Amniotic stem cell (primary cell): ENCODE measurements around the gene MFAP2.
"Not testable (repeated sequence)": the region's sequence is repeated elsewhere in the genome, so short reads cannot be mapped to it uniquely, and the experiment has no call there.

Experiments used
- DNase-seq: peaks from one replicate; lab custom pipeline; 2025; lab: John Stamatoyannopoulos, UW

MFAP2 gene

DNA sequence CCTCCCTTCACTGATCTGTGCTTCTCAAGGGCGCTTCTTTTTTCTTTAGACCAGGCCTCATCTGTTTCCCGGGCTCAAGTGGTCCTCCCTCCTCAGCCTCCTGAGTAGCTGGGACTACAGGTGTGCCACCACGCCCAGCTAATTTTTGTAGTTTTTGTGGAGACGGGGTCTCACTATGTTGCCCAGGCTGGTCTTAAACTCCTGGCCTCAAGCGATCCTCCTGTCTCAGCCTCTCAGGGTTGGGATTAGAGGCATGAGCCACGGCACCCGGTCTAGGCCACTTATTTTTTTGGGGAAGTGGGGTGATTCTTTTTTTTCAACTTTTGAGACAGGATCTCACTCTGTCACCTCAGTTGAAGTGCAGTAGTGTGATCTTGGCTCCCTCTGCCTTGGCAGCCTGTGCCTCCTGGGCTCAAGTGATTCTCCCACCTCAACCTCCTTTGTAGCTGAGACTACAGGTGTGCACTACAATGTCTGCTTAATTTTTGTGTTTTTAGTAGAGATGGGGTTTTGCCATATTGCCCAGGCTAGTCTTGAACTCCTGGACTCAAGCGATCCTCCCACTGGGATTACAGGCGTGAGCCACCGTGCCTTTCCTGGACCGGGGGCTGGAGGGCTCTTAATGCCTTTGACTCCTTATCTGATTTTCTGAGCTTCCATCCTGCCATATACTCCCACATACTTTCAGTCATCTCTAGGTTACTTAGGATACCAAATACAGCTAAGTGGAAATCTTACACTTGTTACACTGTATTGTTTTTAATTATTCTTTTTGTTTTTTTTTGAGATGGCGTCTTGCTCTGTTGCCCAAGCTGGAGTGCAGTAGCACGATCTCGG is 18.9 kb downstream of the MFAP2 start:
- DNase-seq: no peak

DNA sequence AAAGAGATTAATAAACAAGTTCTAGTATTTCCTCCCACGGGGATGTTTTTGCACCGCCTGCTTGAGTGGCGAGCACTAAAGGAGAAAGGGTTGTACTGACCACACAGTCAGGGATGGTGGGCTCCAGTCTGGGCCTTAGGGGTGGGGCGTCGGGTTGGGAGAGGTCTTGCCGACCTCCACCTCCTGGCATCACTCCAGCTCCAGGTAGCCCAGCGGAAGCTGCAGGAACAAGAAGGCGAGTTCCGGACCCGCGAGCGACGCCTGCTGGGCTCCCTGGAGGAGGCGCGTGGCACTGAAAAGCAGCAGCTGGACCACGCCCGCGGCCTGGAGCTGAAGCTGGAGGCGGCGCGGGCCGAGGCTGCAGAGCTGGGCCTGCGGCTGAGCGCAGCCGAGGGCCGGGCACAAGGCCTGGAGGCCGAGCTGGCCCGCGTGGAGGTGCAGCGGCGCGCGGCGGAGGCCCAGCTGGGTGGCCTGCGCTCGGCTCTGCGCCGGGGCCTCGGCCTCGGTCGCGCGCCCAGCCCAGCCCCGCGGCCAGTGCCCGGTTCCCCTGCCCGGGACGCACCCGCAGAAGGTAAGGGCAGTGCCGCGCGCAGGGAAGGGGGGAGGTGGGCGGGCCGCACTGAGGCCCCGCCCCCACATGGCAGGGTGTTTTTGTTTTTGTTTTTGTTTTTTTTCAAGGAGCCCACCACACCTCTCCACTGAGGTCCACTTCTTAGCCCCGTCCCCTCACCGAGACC is 19.7 kb downstream of the MFAP2 start:
- DNase-seq: peak; percentile 56

DNA sequence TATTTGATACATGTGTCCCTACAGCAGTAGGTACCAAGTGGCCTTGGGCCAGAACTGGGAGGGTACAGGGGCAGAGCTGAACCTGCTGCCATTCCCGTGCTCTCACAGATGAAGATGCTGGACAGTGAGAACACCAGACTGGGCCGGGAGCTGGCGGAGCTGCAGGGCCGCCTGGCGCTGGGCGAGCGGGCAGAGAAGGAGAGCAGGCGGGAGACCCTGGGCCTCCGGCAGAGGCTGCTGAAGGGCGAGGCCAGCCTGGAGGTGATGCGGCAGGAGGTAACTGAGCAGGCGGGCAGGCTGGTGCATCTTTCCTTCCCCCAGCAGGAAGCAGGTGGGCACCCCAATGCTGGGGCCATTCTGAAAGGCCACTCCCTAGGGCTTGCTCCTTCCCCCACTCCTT is 21.9 kb downstream of the MFAP2 start:
- no peak for DNase-seq

DNA sequence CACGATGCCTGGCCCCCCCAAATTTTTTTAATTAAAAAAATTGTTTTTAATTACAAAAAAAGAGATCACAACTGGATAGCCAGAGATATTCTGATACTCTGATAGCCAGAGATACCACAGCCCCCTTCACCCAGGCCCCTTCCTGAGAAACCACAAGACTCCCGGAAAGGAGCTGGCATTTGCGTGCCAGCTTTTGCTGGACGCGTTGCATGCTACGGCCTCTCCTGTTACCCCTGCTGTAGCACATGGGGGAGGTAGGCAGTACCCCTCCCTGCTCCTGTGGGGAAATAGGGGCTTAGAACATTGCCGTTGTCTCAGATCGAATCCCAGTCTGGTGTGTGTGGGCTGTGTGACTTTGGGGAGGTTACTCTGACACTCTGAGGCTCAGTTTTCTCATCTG is 22.7 kb downstream of the MFAP2 start:
- no peak for DNase-seq

DNA sequence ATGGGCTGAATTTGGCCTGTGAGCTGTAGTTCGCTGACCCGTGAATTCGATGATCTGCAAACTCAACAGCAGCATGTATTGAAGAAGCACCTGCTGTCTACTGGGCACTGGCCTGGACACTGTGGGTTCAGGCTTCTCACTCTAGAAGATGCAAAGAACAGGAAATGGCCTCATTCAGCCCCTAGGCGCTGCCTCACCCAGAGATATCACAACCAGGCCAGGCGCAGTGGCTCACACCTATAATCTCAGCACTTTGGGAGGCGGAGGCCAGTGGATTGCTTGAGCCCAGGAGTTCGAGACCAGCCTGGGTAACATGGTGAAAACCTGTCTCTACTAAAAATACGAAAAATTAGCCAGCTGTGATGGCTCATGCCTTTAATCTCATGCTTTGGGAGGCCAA is 23.6 kb downstream of the MFAP2 start:
- no peak for DNase-seq

DNA sequence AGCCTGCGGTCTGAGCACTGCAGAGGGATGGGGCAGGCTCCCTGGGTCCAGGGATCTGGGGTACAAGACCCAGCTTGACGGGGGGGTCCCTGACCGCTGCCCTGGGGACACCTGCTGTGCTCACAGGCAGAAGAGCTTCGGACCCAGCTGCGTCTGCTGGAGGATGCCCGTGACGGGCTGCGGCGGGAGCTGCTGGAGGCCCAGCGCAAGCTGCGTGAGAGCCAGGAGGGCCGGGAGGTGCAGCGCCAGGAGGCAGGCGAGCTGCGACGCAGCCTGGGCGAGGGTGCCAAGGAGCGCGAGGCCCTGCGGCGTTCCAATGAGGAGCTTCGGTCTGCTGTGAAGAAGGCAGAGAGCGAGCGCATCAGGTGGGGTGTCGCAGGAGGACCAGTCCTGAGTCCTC is 25.2 kb downstream of the MFAP2 start:
- no peak for DNase-seq

DNA sequence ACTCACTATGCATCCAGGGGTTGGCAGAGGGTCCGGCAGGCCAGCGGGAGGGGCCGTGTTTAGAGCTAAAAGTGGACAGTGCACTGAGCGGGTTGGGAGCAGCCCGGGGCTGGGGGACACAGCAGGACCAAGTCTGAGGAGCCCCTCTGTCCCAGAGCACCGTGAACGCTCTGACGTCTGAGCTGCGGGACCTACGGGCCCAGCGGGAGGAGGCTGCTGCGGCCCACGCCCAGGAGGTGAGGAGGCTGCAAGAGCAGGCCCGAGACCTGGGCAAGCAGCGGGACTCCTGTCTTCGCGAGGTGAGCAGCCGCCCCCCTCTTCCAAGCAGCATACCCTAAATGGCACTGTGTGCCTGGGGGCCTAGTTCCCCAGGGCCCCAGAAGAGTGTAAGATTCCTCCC is 25.8 kb downstream of the MFAP2 start:
- no peak for DNase-seq

DNA sequence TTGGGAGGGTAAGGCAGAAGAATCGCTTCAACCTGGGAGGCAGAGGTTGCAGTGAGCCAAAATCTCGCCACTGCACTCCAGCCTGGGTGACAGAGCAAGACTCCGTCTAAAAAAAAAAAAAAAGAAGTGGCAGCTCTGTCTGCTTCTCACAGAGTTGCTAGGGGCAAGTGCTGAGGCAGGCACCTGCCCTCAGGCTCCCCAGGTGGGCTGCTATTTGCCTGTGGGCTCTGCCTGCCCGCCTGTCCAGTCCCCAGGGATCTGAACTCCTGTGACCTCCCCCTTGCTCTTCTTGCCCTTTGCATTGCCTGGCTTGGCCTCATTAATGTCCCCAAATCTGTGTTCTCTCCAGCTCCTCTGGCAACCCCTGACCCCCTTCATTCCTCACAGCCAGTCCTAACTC is 28.0 kb downstream of the MFAP2 start:
- DNase-seq: not testable (repeated sequence)

DNA sequence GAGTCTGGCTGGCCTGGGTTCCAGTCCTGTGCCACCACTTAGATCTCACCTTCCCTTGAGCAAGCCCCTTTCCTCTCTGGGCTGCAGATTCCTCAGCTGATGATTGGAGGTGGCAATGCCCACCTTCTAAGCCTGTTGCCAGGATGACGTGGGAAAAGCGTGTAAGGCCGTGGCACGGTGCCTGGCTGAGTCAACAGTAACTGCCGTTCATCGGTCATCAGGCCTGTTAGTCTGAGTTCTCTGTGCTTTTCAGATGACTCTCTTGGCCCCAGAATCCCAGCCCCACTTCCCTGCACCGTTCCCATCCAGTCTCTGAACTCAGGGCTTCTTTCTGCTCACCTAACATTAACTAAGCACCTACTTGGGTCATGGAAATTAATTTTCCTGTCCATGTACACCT is 31.4 kb downstream of the MFAP2 start:
- DNase-seq: not testable (repeated sequence)

DNA sequence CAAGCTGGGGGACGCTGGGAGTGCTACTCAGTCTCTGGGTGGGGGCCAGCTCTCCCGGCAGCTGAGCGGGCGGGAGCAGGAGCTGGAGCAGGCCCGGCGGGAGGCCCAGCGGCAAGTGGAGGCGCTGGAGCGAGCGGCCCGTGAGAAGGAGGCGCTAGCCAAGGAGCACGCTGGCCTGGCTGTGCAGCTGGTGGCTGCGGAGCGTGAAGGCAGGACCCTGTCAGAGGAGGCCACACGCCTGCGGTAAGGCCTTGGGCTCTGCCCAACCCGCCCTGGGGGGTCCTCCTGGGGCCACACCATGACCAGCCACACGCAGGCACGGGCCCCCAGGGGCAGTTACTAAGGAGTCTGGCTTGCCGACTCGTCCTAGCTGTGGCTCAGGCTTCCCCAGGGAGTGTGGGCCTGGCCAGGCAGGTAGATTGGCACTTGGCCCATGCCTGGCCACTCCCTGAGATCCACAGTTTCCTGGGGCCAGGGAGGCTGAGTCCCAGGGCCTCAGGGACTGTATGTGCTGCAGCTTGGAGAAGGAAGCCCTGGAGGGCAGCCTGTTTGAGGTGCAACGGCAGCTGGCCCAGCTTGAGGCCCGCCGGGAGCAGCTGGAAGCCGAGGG is 32.0 kb downstream of the MFAP2 start:
- DNase-seq: not testable (repeated sequence)

DNA sequence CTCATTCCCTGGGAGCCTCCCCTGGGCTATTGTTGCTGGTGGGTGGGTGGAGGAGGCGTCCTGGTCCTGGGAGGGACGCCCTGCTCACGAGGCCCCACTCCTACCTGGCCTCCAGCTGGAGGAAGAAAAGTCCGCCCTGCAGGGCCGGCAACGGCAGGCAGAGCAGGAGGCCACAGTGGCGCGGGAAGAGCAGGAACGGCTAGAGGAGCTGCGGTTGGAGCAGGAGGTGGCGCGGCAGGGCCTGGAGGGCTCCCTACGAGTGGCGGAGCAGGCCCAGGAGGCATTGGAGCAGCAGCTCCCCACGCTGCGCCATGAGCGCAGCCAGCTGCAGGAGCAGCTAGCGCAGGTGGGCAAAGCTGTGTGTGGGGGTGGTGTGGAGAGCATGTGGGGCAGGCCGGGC is 33.8 kb downstream of the MFAP2 start:
- DNase-seq: no peak

DNA sequence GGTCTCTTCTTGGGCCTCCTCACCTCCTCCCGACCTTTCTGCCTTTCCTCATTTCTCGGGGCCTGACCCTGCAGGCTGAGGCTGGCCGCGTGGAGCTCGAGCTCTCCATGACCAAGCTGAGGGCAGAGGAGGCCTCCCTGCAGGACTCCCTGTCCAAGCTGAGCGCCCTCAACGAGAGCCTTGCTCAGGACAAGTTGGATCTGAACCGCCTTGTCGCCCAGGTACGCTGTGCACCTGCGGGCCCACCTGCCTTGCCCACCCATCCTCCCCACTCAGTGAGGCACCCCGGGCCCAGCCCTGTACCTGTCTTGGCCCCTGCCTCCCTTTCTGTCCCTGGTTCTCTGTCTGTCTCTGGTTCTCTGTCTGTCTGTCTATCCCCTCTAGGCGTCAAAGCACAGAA is 34.2 kb downstream of the MFAP2 start:
- not testable (repeated sequence) for DNase-seq

DNA sequence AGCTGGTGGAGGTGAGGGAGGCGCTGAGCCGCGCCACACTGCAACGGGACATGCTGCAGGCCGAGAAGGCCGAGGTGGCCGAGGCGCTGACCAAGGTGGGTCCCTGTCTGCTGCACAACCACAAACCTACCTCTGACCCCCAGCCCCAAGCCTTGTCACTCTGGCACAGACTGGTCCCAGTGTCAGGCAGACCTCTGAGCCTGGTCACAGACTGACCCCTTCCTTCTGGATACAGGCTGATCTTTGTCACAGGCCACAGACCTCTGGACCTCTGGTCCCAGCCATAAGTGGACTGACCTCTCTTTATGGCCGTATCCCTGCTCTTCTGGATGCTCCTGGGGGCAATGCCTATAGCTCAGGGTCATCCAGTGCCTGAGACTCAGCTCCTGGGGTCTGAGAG is 34.9 kb downstream of the MFAP2 start:
- DNase-seq: not testable (repeated sequence)

DNA sequence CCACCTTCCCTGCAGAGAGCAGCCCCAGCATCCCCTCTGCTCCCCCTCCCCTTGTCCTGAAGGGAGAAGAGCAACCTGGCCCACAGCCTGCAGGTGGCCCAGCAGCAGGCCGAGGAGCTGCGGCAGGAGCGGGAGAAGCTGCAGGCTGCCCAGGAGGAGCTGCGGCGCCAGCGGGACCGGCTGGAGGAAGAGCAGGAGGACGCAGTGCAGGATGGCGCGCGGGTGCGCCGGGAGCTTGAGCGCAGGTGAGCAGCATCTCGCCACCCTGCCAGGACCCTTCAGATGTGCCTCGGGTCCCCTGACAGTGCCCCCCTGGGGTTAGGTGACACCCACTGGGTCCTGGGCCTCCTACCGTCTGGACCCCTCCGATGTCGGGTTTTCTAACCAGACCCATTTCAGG is 36.4 kb downstream of the MFAP2 start:
- no peak for DNase-seq

DNA sequence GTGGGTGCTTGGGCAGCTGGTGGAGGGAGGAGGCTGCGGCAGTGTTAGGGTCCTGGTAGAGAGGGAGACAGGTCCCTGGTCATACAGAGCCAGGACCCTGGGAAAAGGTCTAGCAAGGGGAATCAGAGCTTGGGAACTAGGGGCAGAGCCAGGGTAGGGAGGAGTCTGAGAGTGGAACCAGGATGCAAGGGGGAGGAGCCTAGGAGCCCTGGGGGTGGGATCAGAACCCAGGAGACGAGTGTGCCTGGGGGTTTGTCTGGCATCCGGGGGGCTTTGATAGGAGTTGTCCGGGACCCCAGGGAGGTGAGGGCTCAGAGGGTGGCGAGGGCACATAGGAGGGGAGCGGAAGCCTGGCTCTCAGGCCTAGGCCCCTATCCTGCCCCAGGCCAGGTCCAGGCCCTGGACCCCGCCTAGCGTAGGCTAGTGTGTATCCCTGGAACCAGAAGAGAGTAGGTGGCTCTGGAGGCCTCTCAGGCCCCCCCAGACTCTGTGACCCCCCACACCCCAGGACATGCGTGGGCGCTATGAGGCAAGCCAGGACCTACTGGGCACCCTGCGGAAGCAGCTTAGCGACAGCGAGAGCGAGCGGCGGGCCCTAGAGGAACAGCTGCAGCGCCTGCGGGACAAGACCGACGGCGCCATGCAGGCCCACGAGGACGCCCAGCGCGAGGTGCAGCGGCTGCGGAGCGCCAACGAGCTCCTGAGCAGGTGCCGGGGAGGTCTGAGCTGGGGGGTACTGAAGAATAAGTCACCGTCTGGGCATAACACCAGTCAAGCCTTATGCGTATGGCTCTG is 40.8 kb downstream of the MFAP2 start:
- not testable (repeated sequence) for DNase-seq

DNA sequence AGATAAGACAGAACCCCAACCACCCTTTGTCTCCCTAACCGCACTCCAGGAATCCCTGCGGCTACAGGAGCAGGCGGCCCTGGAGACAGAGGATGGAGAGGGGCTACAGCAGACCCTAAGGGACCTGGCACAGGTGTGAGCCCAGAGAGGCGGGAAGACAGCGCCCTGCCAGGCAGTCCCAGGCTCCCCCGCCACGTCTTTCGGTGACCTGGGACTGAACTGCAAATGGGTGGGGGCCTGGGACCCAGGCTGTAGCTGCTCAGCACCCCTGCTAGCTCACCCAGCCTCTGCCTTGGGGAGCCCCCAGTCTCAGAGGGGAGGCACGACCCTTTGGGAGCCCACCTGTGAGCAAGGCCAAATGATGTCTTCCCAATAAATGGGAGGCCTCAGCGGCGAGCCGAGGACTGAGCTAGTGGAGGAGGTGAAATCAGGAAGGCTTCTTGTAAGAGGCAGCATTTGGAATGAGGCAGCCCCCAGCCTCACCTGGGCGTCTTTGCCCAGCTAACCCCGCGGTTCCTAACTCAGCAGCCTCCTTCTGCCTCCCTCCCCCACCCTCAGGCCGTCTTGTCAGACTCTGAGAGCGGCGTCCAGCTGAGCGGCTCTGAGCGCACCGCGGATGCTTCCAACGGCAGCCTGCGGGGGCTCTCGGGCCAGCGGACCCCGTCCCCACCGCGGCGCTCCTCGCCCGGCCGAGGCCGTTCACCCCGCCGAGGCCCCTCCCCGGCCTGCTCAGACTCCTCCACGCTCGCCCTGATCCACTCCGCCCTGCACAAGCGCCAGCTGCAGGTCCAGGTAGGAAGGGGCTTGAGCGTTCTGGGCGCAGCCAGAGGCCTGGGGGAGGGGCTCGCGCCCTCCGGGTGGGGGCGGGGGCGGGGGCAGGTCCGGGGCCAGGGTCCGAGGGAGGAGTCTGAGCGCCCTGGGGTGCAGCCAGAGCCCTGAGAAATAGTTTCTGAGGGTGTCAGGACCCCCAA is 41.8 kb downstream of the MFAP2 start:
- no peak for DNase-seq

DNA sequence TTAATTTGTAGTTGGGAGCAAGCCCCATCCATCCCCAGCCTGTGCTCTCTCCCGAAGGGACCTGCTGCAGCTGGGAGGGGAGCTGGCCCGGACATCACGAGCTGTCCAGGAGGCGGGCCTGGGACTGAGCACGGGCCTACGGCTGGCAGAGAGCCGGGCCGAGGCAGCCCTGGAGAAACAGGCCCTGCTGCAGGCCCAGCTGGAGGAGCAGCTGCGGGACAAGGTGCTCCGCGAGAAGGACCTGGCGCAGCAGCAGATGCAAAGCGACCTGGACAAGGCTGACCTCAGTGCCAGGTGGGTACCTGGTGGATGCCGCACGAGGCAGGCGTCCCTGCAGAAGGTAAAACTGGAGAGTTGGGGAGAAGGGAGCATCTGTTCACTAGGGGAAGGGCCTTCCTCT is 43.8 kb downstream of the MFAP2 start:
- DNase-seq: not testable (repeated sequence)

DNA sequence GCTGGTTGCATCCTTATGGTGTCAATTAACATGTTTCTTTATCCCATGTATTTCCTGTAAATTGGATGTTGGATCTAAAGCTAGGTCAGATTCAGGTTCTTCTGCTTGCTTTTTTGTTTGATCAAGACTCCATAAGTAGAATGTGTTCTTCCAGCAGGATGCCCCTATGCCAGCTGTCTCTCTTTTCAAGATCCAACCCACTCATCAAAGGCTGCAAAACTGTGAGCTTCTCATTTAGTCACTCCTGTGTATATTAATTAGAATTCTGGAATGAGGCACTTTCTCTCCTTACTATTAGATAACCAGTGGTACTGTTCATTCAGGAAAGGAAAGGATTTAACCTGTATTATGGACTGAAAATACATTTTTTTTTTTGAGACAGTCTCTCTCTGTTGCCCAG is 46.5 kb downstream of the MFAP2 start:
- not testable (repeated sequence) for DNase-seq

DNA sequence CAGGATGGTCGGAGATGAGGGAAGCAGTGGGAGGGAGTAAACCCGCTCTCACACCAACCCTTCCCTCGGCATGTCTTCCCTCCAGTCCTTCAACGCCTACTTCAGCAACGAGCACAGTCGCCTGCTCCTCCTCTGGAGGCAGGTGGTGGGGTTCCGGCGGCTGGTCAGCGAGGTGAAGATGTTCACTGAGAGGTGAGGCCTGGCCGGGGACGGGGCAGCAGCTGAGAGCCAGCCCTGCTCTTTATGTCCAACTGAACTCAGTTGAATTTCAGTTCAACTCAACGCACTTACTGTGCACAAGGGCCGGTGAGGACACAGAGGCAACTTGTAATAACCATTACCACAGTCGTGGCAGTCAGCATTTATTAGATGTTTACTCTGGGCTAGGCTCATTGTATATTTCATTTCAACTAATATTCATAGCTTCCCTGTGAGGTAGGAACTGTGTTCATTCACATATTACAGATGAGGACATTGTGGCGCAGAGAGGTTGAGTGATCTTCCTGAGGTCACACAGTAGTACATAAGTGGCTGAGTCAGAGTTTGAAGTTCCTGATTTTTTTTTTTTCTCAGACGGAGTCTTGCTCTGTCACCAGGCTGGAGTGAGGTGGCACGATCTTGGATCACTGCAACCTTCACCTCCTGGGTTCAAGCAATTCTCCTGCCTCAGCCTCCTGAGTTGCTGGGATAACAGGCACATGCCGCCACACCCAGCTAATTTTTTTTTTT is 49.0 kb downstream of the MFAP2 start:
- DNase-seq: not testable (repeated sequence)
